HL-60 (cell line): Measurements from ENCODE around the gene DHDH.

Experiments
- GABPA ChIP-seq: IDR thresholded peaks from 2 replicates; pipeline ENCODE4 v1.6.1; 2012; ENCODE audit warnings: low read depth
- POLR2AphosphoS5 ChIP-seq: IDR thresholded peaks from 2 replicates; pipeline ENCODE4 v1.6.1; 2012; ENCODE audit warnings: low read depth
- TF ChIP-seq, protein P1 (sequence below): IDR thresholded peaks from one replicate; pipeline ENCODE4 v1.5.1; 2011; ENCODE audit warnings: low read length, control low read depth, inconsistent platforms; ENCODE audit not compliant: insufficient read depth
- TF ChIP-seq, protein P2 (sequence below): IDR thresholded peaks from 2 replicates; pipeline ENCODE4 v1.6.1; 2012; ENCODE audit warnings: low read depth; ENCODE audit not compliant: insufficient replicate concordance

GRCh38 chr19:48988860-48989259 is 55.4 kb downstream of the DHDH start:
- TF ChIP-seq, protein P1, sequence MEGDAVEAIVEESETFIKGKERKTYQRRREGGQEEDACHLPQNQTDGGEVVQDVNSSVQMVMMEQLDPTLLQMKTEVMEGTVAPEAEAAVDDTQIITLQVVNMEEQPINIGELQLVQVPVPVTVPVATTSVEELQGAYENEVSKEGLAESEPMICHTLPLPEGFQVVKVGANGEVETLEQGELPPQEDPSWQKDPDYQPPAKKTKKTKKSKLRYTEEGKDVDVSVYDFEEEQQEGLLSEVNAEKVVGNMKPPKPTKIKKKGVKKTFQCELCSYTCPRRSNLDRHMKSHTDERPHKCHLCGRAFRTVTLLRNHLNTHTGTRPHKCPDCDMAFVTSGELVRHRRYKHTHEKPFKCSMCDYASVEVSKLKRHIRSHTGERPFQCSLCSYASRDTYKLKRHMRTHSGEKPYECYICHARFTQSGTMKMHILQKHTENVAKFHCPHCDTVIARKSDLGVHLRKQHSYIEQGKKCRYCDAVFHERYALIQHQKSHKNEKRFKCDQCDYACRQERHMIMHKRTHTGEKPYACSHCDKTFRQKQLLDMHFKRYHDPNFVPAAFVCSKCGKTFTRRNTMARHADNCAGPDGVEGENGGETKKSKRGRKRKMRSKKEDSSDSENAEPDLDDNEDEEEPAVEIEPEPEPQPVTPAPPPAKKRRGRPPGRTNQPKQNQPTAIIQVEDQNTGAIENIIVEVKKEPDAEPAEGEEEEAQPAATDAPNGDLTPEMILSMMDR, result no peak
- no peak for TF ChIP-seq POLR2AphosphoS5
- TF ChIP-seq, protein P2, sequence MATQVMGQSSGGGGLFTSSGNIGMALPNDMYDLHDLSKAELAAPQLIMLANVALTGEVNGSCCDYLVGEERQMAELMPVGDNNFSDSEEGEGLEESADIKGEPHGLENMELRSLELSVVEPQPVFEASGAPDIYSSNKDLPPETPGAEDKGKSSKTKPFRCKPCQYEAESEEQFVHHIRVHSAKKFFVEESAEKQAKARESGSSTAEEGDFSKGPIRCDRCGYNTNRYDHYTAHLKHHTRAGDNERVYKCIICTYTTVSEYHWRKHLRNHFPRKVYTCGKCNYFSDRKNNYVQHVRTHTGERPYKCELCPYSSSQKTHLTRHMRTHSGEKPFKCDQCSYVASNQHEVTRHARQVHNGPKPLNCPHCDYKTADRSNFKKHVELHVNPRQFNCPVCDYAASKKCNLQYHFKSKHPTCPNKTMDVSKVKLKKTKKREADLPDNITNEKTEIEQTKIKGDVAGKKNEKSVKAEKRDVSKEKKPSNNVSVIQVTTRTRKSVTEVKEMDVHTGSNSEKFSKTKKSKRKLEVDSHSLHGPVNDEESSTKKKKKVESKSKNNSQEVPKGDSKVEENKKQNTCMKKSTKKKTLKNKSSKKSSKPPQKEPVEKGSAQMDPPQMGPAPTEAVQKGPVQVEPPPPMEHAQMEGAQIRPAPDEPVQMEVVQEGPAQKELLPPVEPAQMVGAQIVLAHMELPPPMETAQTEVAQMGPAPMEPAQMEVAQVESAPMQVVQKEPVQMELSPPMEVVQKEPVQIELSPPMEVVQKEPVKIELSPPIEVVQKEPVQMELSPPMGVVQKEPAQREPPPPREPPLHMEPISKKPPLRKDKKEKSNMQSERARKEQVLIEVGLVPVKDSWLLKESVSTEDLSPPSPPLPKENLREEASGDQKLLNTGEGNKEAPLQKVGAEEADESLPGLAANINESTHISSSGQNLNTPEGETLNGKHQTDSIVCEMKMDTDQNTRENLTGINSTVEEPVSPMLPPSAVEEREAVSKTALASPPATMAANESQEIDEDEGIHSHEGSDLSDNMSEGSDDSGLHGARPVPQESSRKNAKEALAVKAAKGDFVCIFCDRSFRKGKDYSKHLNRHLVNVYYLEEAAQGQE, result no peak
- TF ChIP-seq GABPA, result no peak
